ENCODE measurements around the gene DCAF4. TPM values are rescaled to one million over a fixed set of nuclear protein-coding genes. Genes with fewer than 3 reads are reported as not detected.

Gene DCAF4, protein sequence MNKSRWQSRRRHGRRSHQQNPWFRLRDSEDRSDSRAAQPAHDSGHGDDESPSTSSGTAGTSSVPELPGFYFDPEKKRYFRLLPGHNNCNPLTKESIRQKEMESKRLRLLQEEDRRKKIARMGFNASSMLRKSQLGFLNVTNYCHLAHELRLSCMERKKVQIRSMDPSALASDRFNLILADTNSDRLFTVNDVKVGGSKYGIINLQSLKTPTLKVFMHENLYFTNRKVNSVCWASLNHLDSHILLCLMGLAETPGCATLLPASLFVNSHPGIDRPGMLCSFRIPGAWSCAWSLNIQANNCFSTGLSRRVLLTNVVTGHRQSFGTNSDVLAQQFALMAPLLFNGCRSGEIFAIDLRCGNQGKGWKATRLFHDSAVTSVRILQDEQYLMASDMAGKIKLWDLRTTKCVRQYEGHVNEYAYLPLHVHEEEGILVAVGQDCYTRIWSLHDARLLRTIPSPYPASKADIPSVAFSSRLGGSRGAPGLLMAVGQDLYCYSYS
- polyA plus RNA-seq (2012; ENCODE audit: insufficient read depth, insufficient read length): 28.7 TPM

GRCh38 chr14:72926292-72927028 lies at the start of gene DCAF4:
Gene DCAF4 (plus strand): TSS chr14:72926464. CDS start chr14:72937979, 11,515 bp downstream.
- peak; percentile 96 for DNase-seq (ENCODE audit: low read depth, low spot score)

GRCh38 chr14:72876710-72877063 lies 49.6 kb upstream of the DCAF4 start:
- no peak overlapping the region for H3K4me3 ChIP-seq (ENCODE audit: low read length)
- no peak for DNase-seq (ENCODE audit: low read depth, low spot score)

More at GRCh38 chr14:72926292-72927028, at the start of gene DCAF4:
- peak within 1 kb of the TSS; percentile 89 for H3K4me3 ChIP-seq (ENCODE audit: low read length)

GRCh38 chr14:72878746-72879145 lies 47.5 kb upstream of the DCAF4 start:
- H3K4me3 ChIP-seq (ENCODE audit: low read length): no peak overlapping the region
- no peak for DNase-seq (ENCODE audit: low read depth, low spot score)

DNA sequence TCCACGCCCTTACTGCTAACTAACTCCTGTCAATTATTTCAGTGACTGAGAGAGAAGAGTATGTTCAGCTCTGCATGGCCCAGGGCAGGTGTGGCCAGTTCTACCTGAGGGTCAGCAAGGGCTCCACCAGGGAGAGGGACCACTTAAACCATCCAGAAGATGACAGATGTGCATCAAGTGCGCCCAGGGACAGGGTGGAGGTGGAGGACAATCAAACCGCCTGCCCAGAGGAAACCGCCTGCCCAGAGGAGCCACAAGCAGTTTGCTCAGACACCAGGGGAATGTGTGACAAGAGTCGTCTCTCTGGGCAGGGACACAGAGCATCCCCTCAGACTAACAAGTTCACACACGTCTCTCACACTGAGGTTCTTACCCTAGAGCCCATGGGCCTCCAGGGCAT lies 46.8 kb upstream of the DCAF4 start:
- DNase-seq (ENCODE audit: low read depth, low spot score): no peak
- no peak overlapping the region for H3K4me3 ChIP-seq (ENCODE audit: low read length)

- DNase-seq (ENCODE audit: low read depth, low spot score): no peak
- H3K4me3 ChIP-seq (ENCODE audit: low read length): no peak overlapping the region
These were observed 46.1 kb upstream of the DCAF4 start for GRCh38 chr14:72880164-72880563.

DNA sequence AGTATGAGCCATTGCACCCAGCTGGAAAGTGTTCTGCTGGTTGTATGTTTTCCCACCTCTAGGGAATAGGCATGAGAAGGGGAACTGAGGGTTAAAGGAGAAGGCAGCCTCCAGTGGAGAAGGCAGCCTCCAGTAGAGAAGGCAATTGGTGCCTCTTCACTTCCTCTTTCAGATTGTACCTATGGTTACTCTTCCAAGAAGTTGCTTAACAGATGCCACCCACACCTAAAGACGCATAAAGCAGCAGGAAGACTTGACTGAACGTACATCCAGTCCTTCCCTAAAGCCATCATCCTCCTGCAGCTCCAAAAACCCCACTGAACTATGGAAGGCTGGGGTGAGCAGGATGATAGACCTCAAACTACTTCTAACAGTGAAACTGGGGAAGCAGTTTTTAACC lies 45.4 kb upstream of the DCAF4 start:
- no peak for DNase-seq (ENCODE audit: low read depth, low spot score)

DNA sequence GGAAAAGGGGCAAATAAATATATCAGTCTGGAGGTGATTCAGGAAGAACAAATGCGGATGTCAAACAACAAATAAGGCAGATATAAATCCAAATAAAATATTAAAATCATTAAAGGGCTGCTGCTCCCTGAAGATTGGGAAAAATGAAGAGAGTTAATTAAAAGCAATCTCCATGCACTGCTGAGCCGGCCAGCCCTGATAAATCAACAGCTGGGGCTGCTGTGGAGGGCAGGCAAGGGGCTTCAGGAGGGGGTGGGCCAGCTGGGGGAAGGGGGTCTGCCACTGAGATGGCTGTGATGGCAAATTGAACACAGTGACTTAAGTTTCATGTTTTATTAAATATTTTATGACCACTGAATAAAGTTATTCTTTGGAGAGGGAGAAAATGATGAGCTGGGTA lies 44.7 kb upstream of the DCAF4 start:
- H3K4me3 ChIP-seq (ENCODE audit: low read length): no peak overlapping the region
- DNase-seq (ENCODE audit: low read depth, low spot score): no peak

More for the DNA sequence above, 45.4 kb upstream of the DCAF4 start:
- H3K4me3 ChIP-seq (ENCODE audit: low read length): no peak overlapping the region

DNA sequence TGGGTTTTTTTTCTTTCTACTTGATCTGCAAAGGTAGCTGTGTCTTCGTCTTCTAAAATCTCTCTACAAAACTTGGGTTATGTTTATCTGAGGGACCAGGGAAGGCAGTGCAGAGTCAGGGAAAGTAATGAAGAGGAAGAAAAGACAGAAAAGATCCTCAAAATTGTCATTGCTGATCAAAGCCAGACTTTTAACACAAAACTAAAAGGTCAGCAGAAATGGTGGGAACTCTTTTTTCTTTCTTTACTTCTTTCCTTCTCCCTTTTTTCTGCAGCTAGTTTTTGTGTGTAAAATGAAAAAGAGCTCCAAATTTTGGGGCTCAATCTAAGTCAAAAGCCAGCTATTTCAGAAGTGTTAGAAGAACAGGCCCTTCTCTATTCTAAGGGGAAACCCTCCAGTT lies 44.2 kb upstream of the DCAF4 start:
- DNase-seq (ENCODE audit: low read depth, low spot score): no peak
- no peak overlapping the region for H3K4me3 ChIP-seq (ENCODE audit: low read length)

DNA sequence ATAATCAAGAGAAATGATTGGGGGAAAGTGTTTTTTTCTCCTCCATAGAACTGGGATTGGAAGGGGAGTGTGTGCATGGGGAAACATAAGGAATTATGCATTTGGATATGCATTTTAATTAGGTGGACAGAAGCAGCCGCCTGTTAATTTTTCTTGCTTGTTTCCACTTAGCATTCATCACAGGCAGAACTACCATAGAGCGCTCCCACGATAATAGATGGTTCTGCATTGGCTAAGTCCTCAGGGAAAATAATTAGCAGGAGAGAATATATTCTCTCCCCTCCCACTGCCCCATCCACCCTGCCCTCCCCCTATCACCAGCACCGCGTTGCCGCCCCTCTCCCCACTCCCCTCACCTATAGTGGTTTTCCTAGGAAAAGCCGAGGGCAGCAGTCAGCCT lies 43.8 kb upstream of the DCAF4 start:
- no peak for DNase-seq (ENCODE audit: low read depth, low spot score)
- H3K4me3 ChIP-seq (ENCODE audit: low read length): no peak overlapping the region

- H3K4me3 ChIP-seq (ENCODE audit: low read length): no peak overlapping the region
- no peak for DNase-seq (ENCODE audit: low read depth, low spot score)
These were observed 43.2 kb upstream of the DCAF4 start for GRCh38 chr14:72883109-72883508.

DNA sequence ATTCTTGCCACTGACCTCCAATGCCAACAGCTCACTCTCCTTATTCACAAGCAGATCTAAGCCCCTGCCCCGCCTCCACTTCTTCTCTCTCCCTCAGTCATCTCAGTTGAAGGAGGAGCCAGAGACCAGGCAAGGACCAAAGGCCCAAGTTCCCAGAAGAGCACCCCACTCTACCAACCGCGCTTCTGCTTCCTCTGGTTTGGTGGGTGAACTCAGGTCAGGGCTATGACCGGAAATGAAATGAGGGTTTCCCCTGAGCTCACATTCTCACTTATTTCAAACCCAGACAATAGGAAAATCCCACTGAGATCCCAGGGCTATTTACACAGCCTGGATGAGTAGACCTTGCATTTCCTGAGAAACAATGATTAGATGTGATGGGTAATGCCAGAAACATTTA lies 42.3 kb upstream of the DCAF4 start:
- no peak for DNase-seq (ENCODE audit: low read depth, low spot score)
- H3K4me3 ChIP-seq (ENCODE audit: low read length): no peak overlapping the region

- H3K4me3 ChIP-seq (ENCODE audit: low read length): no peak overlapping the region
These were observed 41.9 kb upstream of the DCAF4 start for GRCh38 chr14:72884386-72884785.

DNA sequence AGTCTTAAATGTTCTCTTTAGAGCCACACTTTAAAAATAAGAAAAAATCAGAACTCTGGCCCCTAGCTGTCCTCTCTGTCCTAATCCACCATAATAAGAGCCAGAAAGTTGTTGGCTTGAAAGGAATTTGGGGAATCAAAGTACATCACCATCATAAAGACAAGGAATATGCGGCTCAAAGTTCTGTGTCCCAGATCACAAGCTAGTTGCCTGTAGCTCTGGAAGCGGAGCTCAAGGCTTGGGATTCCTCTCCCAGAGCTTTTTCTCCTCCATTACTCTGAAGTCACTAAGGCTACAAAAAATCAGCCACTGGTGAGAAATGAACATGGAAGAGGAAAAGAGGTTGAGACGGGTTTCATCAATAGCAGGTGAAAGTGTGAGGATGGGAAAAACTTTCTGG lies 38.8 kb upstream of the DCAF4 start:
- DNase-seq (ENCODE audit: low read depth, low spot score): no peak
- no peak overlapping the region for H3K4me3 ChIP-seq (ENCODE audit: low read length)

More at GRCh38 chr14:72884386-72884785, 41.9 kb upstream of the DCAF4 start:
- DNase-seq (ENCODE audit: low read depth, low spot score): no peak

- no peak overlapping the region for H3K4me3 ChIP-seq (ENCODE audit: low read length)
- no peak for DNase-seq (ENCODE audit: low read depth, low spot score)
These were observed 38.1 kb upstream of the DCAF4 start for GRCh38 chr14:72888192-72888591.

- DNase-seq (ENCODE audit: low read depth, low spot score): no peak
- H3K4me3 ChIP-seq (ENCODE audit: low read length): no peak overlapping the region
These were observed 37.5 kb upstream of the DCAF4 start for GRCh38 chr14:72888636-72889201.

- DNase-seq (ENCODE audit: low read depth, low spot score): peak; percentile 73
- H3K4me3 ChIP-seq (ENCODE audit: low read length): no peak overlapping the region
These were observed 36.9 kb upstream of the DCAF4 start for GRCh38 chr14:72889366-72889765.

DNA sequence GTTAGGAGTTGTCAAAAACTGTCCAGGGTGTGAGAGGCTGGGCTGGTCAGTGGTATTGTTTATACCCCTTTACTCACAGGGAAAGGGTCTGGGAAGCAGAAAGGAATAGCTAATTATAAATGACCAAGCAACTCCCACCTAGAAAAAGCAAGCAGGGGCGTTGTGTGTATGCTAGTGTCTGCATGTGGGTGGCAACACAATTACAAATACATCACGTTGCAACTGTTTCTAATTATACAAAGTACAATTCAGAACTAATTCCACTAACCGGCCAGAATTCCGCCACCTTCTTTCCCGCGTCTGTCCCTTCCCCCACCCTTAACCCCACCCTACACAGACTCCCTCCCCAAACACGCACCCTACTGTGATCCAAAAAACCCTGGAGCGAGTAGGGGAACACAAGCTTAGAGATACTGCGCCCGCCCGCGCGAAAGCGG lies 34.6 kb upstream of the DCAF4 start:
- DNase-seq (ENCODE audit: low read depth, low spot score): no peak

GRCh38 chr14:72892103-72892878 lies 34.0 kb upstream of the DCAF4 start:
- peak overlapping the region; percentile 86 for H3K4me3 ChIP-seq (ENCODE audit: low read length)
- no peak for DNase-seq (ENCODE audit: low read depth, low spot score)

More for the DNA sequence above, 34.6 kb upstream of the DCAF4 start:
- no peak overlapping the region for H3K4me3 ChIP-seq (ENCODE audit: low read length)

Measured in Jurkat, Clone E6-1 (cell line).